HG03432 (cell line): ENCODE data around the gene CTNNA2.

Experiments used
- ATAC-seq: cut with Tn5 transposase; IDR thresholded peaks from one replicate; pipeline ENCODE4 v1.9.1; 2021; ENCODE audit warnings: mild to moderate bottlenecking, moderate library complexity; ENCODE audit not compliant: unreplicated experiment

The CTNNA2 gene

DNA sequence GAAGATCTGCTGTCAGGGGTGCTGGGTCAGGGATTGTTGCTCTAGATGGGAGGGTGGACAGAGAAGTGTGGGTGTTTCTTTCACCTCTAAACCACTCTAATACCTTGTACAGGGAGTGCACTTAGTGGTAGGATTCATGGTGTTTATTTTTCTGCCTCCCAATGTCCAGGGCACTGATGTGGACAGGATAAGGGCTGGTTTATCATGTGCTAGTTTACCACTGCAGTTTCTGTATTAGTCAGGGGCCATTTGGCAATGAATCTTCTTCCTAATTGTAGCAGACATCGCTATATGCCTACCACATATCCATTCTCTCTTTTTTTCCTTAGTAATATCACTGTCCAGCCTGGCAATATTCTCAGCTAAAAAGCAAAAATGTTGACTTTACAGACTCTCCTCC lies 842.0 kb downstream of the CTNNA2 start:
- ATAC-seq, result no peak

GRCh38 chr2:80361904-80362303 lies 849.1 kb downstream of the CTNNA2 start:
- no peak for ATAC-seq

DNA sequence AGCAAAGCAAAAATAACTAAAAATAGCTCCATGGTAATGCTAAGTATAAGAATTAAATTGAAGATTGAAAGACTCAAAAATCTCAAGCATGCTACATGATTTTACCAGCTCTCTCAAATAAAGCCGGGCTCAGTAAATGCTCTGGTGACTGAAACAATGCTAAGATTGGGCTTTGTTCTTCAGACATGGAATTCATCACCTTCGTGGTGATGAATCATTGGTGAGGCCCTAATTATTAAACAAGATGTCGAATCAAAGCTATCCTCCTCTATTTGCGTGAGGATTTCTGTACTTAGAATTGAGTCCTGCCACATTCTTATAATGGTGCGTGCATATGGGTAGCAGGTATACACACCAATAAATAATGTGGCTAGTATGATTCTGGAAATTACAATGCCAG lies 850.5 kb downstream of the CTNNA2 start:
- ATAC-seq, result no peak

- ATAC-seq, result no peak
These were observed 851.0 kb downstream of the CTNNA2 start for GRCh38 chr2:80363791-80364349.

GRCh38 chr2:80364524-80365212 lies 851.8 kb downstream of the CTNNA2 start:
- ATAC-seq, result no peak

GRCh38 chr2:80365762-80366161 lies 852.9 kb downstream of the CTNNA2 start:
- ATAC-seq, result no peak

- no peak for ATAC-seq
These were observed 857.6 kb downstream of the CTNNA2 start for GRCh38 chr2:80370375-80371009.

GRCh38 chr2:80374105-80374504 lies 861.3 kb downstream of the CTNNA2 start:
- ATAC-seq, result no peak

DNA sequence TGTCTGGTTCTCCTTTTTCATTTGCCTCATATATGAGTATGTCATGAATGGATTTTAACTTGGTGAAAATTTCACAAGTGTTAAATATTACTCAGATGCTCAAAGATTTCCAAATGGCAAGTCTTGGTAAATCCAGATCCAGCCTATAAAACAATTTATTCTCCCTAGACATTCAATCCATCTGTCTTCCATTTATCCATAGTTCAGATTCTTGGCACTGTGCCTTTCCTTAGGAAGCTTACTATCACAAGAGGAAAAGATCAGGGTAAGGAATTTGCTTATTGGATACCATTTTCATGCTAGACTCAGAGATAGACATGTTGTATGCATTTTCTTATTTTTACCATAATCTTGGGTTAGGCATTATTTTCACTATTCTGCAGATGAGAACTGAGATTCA lies 864.2 kb downstream of the CTNNA2 start:
- ATAC-seq, result no peak

DNA sequence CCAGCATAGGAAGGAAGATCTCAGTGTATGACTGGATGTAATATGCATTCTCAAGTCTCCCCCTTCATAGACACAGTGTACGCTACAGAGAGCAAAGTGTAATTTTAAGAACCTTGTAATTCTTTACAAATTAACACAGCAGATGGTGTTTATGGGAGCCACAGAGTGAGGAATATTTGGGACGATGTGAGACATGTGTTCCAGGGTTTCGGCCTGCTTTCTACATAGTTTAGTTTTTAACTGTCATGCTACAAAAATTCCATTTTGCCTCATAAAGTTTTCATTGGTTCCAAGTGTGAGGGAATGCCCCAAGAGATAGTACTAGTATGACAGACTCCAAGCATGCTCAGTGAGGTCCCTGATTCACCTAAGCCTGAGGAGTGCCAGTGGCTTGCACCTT lies 867.9 kb downstream of the CTNNA2 start:
- no peak for ATAC-seq

GRCh38 chr2:80381666-80382065 lies 868.8 kb downstream of the CTNNA2 start:
- ATAC-seq, result no peak

- no peak for ATAC-seq
These were observed 879.6 kb downstream of the CTNNA2 start for GRCh38 chr2:80392441-80392840.

- ATAC-seq, result no peak
These were observed 881.1 kb downstream of the CTNNA2 start for GRCh38 chr2:80393991-80394390.

- no peak for ATAC-seq
These were observed 882.4 kb downstream of the CTNNA2 start for GRCh38 chr2:80395251-80395650.

GRCh38 chr2:80396276-80396675 lies 883.4 kb downstream of the CTNNA2 start:
- no peak for ATAC-seq

GRCh38 chr2:80403081-80403480 lies 890.2 kb downstream of the CTNNA2 start:
- ATAC-seq, result no peak

GRCh38 chr2:80407377-80407776 lies 894.5 kb downstream of the CTNNA2 start:
- no peak for ATAC-seq

DNA sequence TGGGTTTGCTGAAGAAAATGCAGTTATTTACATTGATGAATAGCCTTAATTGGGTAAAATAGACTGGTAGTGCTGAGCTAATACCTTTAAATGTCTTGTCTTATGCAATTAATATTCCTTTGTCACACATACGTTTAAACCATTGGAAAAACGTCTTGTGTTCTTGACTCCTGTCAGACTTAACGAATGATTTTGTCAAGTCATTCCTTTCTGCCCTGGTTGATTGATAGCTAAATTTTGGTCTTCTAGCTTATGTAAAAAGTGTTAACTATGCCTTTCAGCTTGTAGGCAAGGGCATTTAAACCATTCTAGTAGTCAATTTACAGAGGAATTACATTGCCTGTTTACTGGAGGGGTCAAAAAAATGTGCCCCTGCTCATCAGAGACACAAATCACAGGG lies 897.5 kb downstream of the CTNNA2 start:
- ATAC-seq, result no peak

DNA sequence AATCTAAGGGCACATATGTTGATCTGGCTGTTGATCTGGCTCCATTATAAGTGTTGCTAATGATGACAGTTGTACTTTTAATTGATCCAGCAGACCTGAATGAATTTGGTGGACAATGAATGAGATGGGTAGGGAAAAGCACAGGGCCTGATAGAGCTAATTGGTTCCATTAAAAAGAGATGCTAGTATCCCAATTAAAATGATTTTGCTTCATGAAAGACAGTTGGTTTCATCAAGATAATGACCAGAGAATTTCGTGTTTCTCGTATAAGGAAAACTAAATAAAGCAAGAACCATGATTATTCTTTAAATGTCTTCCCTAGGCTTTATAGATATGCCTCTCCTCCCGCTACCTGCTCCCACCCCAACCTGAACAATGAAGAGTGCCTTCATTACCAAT lies 900.3 kb downstream of the CTNNA2 start:
- no peak for ATAC-seq

- no peak for ATAC-seq
These were observed 904.9 kb downstream of the CTNNA2 start for GRCh38 chr2:80417737-80418136.

- no peak for ATAC-seq
These were observed 907.8 kb downstream of the CTNNA2 start for GRCh38 chr2:80420530-80421208.

GRCh38 chr2:80429251-80429650 lies 916.4 kb downstream of the CTNNA2 start:
- ATAC-seq, result no peak
